ENCODE data around the gene NBAS. TPM values are rescaled to one million over a fixed set of nuclear protein-coding genes. Genes with fewer than 3 reads are reported as not detected.

Gene NBAS
- total and polyA plus RNA-seq, 4 donors = 55.6 to 105 (median 73.0) TPM

DNA sequence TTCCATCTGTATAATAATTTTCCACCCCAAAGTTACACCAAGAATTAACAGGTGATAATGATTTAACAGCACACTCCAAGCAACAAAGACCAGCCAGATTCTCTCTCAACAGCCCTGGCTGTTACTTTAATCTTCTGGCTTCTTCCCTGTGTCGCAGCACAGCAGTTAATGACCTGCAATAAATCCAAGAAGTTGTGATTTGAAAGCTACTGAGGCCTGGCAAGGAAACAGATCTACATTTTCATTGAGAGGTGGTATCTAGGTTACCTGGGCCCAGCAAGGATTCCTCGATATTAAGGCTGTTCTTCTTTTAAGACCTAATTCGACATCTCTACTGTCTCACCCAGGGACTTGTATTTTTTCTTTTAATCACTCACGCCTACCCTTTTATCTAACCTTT, 433.8 kb downstream of the NBAS start:
- Histone ChIP-seq H3K9me3 (ENCODE audit: control insufficient read depth, insufficient read depth, low read length) (peaks cover 1% of the 10 kb centered on the region), H3K4me1 (ENCODE audit: control insufficient read depth, insufficient read depth, low read length) (peaks cover 19% of the 10 kb centered on the region), H3K4me3 (ENCODE audit: low read depth, low read length) (no peak overlapping the region), H3K27ac (ENCODE audit: low read depth, low read length) (no peak overlapping the region), H3K36me3 (ENCODE audit: control insufficient read depth, insufficient read depth, low read length) (no peaks in the 10 kb centered on the region), H3K27me3 (ENCODE audit: control insufficient read depth, insufficient read depth, low read length) (no peaks in the 10 kb centered on the region)
- no CpG with 5 or more reads among the region's 4 CpGs for WGBS (ENCODE audit: insufficient coverage)
- DNase-seq (ENCODE audit: low read depth in 4 of 6, low spot score in 6 of 6) = peak in 1 of 6 donors; percentile 88

GRCh38 chr2:15126373-15126772, 434.8 kb downstream of the NBAS start:
- no peak for DNase-seq (ENCODE audit: low read depth in 4 of 6, low spot score in 6 of 6)
- Histone ChIP-seq H3K4me1 (ENCODE audit: control insufficient read depth, insufficient read depth, low read length) (peaks cover 19% of the 10 kb centered on the region), H3K4me3 (ENCODE audit: low read depth, low read length) (no peak overlapping the region), H3K9me3 (ENCODE audit: control insufficient read depth, insufficient read depth, low read length) (peaks cover 1% of the 10 kb centered on the region), H3K27me3 (ENCODE audit: control insufficient read depth, insufficient read depth, low read length) (no peaks in the 10 kb centered on the region), H3K36me3 (ENCODE audit: control insufficient read depth, insufficient read depth, low read length) (no peaks in the 10 kb centered on the region), H3K27ac (ENCODE audit: low read depth, low read length) (no peak overlapping the region)
- no CpG with 5 or more reads among the region's 1 CpG for WGBS (ENCODE audit: insufficient coverage)

- Histone ChIP-seq H3K4me3 (ENCODE audit: low read depth, low read length) (no peak overlapping the region), H3K27ac (ENCODE audit: low read depth, low read length) (no peak overlapping the region), H3K9me3 (ENCODE audit: control insufficient read depth, insufficient read depth, low read length) (peaks cover 1% of the 10 kb centered on the region), H3K27me3 (ENCODE audit: control insufficient read depth, insufficient read depth, low read length) (no peaks in the 10 kb centered on the region), H3K36me3 (ENCODE audit: control insufficient read depth, insufficient read depth, low read length) (no peaks in the 10 kb centered on the region), H3K4me1 (ENCODE audit: control insufficient read depth, insufficient read depth, low read length) (peaks cover 10% of the 10 kb centered on the region)
- no peak for DNase-seq (ENCODE audit: low read depth in 4 of 6, low spot score in 6 of 6)
- 74% methylated on average over 2 of the region's 2 CpGs for WGBS (ENCODE audit: insufficient coverage)
Observed at GRCh38 chr2:15122915-15123314, 438.2 kb downstream of the NBAS start.

DNA sequence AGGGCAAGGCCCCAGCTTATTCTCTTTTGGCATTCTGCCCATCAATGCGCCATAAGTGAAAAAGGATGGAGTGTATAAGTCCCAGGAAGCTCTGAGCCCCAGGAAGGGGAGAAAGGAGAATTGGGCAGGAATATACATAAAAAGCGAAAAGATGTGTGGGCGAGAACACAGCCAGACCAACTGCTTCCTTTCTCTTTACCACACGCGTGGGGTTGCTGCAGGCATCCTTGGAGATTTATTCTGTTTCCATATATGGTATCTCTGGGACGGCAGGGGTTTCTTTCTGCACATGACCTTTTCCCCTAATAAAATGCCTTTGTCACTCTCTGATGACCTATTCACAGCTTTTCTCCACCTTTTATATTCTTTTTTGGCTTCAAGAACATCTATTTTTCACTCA, 440.5 kb downstream of the NBAS start:
- Histone ChIP-seq H3K36me3 (ENCODE audit: control insufficient read depth, insufficient read depth, low read length) (no peaks in the 10 kb centered on the region), H3K27me3 (ENCODE audit: control insufficient read depth, insufficient read depth, low read length) (no peaks in the 10 kb centered on the region), H3K9me3 (ENCODE audit: control insufficient read depth, insufficient read depth, low read length) (no peaks in the 10 kb centered on the region), H3K27ac (ENCODE audit: low read depth, low read length) (no peak overlapping the region), H3K4me3 (ENCODE audit: low read depth, low read length) (no peak overlapping the region), H3K4me1 (ENCODE audit: control insufficient read depth, insufficient read depth, low read length) (no peaks in the 10 kb centered on the region)
- WGBS (ENCODE audit: insufficient coverage) = 29% methylated on average over 1 of the region's 6 CpGs
- peak in 1 of 6 donors; percentile 61 for DNase-seq (ENCODE audit: low read depth in 4 of 6, low spot score in 6 of 6)

DNA sequence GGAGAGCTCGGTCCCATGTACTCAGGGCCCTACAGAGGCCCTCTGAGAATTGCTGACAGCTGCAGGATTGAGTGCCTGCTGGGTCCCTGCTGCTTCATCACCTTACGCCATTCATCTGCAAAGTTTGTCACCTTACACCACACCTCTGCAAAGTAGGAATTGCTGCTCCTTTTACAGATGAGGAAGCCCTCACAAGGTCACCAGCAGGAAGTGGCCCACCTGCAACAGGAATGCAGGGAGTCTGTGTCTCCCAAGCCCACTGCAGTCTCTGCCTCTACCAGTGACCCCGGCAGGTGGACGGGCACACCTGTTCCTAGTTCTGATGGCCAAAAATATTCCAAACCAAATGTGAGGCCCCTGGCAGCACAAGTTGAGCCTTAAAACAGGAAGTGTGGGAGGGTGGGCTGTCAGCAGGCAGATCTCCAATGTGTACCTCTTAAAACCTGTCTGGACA, 441.4 kb downstream of the NBAS start:
- H3K9me3 ChIP-seq (ENCODE audit: control insufficient read depth, insufficient read depth, low read length) = no peaks in the 10 kb centered on the region
- no peaks in the 10 kb centered on the region for H3K36me3 ChIP-seq (ENCODE audit: control insufficient read depth, insufficient read depth, low read length)
- H3K27me3 ChIP-seq (ENCODE audit: control insufficient read depth, insufficient read depth, low read length) = no peaks in the 10 kb centered on the region
- DNase-seq (ENCODE audit: low read depth in 4 of 6, low spot score in 6 of 6) = no peak
- WGBS (ENCODE audit: insufficient coverage) = 67% methylated on average over 1 of the region's 4 CpGs
- H3K27ac ChIP-seq (ENCODE audit: low read depth, low read length) = no peak overlapping the region
- H3K4me1 ChIP-seq (ENCODE audit: control insufficient read depth, insufficient read depth, low read length) = no peaks in the 10 kb centered on the region
- no peak overlapping the region for H3K4me3 ChIP-seq (ENCODE audit: low read depth, low read length)

GRCh38 chr2:15117409-15118050, 443.6 kb downstream of the NBAS start:
- H3K36me3 ChIP-seq (ENCODE audit: control insufficient read depth, insufficient read depth, low read length) = no peaks in the 10 kb centered on the region
- no peak overlapping the region for H3K27ac ChIP-seq (ENCODE audit: low read depth, low read length)
- no peaks in the 10 kb centered on the region for H3K4me1 ChIP-seq (ENCODE audit: control insufficient read depth, insufficient read depth, low read length)
- no peak for DNase-seq (ENCODE audit: low read depth in 4 of 6, low spot score in 6 of 6)
- 89% methylated on average over 3 of the region's 4 CpGs for WGBS (ENCODE audit: insufficient coverage)
- H3K27me3 ChIP-seq (ENCODE audit: control insufficient read depth, insufficient read depth, low read length) = no peaks in the 10 kb centered on the region
- H3K4me3 ChIP-seq (ENCODE audit: low read depth, low read length) = no peak overlapping the region
- no peaks in the 10 kb centered on the region for H3K9me3 ChIP-seq (ENCODE audit: control insufficient read depth, insufficient read depth, low read length)

Other genes starting within 250 kb of the NBAS start
- 100 to 1,000 TPM in 1 of 2 donors, 10 to 100 TPM in 1; 87.0 to 128 TPM for gene DDX1, start 30.5 kb upstream of the NBAS start, total RNA-seq
- gene DDX1, start 30.5 kb upstream of the NBAS start, polyA plus RNA-seq (ENCODE audit: insufficient read length in 2 of 2) = 100 to 1,000 TPM; 140 to 152 TPM